ENCODE results near the gene STOML1. TPM values are rescaled to one million over a fixed set of nuclear protein-coding genes. Genes with fewer than 3 reads are reported as not detected.

Gene STOML1
- total and polyA plus RNA-seq, 2 experiments from 2014 or later: 2.3 to 2.4 TPM

DNA sequence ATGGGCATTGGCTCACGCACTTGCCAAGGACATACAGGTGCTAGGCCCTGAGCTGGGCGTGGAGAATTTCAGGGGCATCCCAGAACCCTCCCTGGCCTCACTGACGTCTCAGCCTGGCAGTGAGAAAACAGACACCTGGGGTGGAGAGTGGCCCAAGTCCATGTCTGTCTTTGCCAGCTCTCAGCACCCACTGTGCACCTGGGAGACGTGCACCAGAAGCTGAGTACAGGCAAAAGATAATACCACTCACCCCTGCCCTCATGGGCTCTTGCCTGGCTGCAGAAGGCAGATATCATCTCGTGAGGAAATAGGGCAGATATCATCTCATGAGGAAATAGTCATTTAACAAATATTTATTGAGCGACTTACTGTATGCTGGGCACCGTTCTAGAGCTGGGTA, 57.8 kb downstream of the STOML1 start:
- Histone ChIP-seq H3K9me2 (ENCODE audit: insufficient read depth) (no peaks in the 10 kb centered on the region), H3K36me3 (ENCODE audit: insufficient read depth) (no peaks in the 10 kb centered on the region), H3K27me3 (ENCODE audit: insufficient read depth) (no peaks in the 10 kb centered on the region), H3K4me2 (no peak overlapping the region), H4K20me1 (replicated peaks; ENCODE audit: insufficient read depth) (no peaks in the 10 kb centered on the region), H3K79me2 (replicated peaks; ENCODE audit: insufficient read depth) (no peaks in the 10 kb centered on the region), H2AFZ (no peak overlapping the region), H3F3A (replicated peaks; ENCODE audit: low read depth) (no peaks in the 10 kb centered on the region), H3K4me3 (no peak overlapping the region), H3K4me1 (ENCODE audit: insufficient read depth) (no peaks in the 10 kb centered on the region; the same call in 1 of the 2 replicates), H3K27ac (ENCODE audit: low read depth) (no peak overlapping the region)
- Mint-ChIP-seq H3K27ac (no peak overlapping the region), H3K9me3 (no peaks in the 10 kb centered on the region), H3K27me3 (ENCODE audit: insufficient read depth, low read depth, poor library complexity) (peaks cover 12% of the 10 kb centered on the region), H3K36me3 (ENCODE audit: low read depth) (no peaks in the 10 kb centered on the region), H3K4me3 (no peak overlapping the region), H3K4me1 (peaks cover 22% of the 10 kb centered on the region)
- no peak for DNase-seq (ENCODE audit: low spot score)
- no peak for TF ChIP-seq CREB1 (CRISPR knock-in tag; IDR thresholded peaks at IDR 0.05; ENCODE audit: low read depth)
- no peak for TF ChIP-seq STAT1 (IDR thresholded peaks at IDR 0.05; ENCODE audit: unreplicated experiment)
- TF ChIP-seq EZH2phosphoT487 (IDR thresholded peaks at IDR 0.05; ENCODE audit: unreplicated experiment): no peak
- TF ChIP-seq POLR2AphosphoS5 (IDR thresholded peaks at IDR 0.05; ENCODE audit: low read depth): no peak
- TF ChIP-seq ZNF114 (CRISPR knock-in tag; IDR thresholded peaks at IDR 0.05): no peak
- no peak for TF ChIP-seq EZH2 (IDR thresholded peaks at IDR 0.05; ENCODE audit: low read depth, unreplicated experiment)
- TF ChIP-seq, protein P1, sequence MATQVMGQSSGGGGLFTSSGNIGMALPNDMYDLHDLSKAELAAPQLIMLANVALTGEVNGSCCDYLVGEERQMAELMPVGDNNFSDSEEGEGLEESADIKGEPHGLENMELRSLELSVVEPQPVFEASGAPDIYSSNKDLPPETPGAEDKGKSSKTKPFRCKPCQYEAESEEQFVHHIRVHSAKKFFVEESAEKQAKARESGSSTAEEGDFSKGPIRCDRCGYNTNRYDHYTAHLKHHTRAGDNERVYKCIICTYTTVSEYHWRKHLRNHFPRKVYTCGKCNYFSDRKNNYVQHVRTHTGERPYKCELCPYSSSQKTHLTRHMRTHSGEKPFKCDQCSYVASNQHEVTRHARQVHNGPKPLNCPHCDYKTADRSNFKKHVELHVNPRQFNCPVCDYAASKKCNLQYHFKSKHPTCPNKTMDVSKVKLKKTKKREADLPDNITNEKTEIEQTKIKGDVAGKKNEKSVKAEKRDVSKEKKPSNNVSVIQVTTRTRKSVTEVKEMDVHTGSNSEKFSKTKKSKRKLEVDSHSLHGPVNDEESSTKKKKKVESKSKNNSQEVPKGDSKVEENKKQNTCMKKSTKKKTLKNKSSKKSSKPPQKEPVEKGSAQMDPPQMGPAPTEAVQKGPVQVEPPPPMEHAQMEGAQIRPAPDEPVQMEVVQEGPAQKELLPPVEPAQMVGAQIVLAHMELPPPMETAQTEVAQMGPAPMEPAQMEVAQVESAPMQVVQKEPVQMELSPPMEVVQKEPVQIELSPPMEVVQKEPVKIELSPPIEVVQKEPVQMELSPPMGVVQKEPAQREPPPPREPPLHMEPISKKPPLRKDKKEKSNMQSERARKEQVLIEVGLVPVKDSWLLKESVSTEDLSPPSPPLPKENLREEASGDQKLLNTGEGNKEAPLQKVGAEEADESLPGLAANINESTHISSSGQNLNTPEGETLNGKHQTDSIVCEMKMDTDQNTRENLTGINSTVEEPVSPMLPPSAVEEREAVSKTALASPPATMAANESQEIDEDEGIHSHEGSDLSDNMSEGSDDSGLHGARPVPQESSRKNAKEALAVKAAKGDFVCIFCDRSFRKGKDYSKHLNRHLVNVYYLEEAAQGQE (IDR thresholded peaks at IDR 0.05; ENCODE audit: unreplicated experiment): no peak
- TF ChIP-seq, protein P2, sequence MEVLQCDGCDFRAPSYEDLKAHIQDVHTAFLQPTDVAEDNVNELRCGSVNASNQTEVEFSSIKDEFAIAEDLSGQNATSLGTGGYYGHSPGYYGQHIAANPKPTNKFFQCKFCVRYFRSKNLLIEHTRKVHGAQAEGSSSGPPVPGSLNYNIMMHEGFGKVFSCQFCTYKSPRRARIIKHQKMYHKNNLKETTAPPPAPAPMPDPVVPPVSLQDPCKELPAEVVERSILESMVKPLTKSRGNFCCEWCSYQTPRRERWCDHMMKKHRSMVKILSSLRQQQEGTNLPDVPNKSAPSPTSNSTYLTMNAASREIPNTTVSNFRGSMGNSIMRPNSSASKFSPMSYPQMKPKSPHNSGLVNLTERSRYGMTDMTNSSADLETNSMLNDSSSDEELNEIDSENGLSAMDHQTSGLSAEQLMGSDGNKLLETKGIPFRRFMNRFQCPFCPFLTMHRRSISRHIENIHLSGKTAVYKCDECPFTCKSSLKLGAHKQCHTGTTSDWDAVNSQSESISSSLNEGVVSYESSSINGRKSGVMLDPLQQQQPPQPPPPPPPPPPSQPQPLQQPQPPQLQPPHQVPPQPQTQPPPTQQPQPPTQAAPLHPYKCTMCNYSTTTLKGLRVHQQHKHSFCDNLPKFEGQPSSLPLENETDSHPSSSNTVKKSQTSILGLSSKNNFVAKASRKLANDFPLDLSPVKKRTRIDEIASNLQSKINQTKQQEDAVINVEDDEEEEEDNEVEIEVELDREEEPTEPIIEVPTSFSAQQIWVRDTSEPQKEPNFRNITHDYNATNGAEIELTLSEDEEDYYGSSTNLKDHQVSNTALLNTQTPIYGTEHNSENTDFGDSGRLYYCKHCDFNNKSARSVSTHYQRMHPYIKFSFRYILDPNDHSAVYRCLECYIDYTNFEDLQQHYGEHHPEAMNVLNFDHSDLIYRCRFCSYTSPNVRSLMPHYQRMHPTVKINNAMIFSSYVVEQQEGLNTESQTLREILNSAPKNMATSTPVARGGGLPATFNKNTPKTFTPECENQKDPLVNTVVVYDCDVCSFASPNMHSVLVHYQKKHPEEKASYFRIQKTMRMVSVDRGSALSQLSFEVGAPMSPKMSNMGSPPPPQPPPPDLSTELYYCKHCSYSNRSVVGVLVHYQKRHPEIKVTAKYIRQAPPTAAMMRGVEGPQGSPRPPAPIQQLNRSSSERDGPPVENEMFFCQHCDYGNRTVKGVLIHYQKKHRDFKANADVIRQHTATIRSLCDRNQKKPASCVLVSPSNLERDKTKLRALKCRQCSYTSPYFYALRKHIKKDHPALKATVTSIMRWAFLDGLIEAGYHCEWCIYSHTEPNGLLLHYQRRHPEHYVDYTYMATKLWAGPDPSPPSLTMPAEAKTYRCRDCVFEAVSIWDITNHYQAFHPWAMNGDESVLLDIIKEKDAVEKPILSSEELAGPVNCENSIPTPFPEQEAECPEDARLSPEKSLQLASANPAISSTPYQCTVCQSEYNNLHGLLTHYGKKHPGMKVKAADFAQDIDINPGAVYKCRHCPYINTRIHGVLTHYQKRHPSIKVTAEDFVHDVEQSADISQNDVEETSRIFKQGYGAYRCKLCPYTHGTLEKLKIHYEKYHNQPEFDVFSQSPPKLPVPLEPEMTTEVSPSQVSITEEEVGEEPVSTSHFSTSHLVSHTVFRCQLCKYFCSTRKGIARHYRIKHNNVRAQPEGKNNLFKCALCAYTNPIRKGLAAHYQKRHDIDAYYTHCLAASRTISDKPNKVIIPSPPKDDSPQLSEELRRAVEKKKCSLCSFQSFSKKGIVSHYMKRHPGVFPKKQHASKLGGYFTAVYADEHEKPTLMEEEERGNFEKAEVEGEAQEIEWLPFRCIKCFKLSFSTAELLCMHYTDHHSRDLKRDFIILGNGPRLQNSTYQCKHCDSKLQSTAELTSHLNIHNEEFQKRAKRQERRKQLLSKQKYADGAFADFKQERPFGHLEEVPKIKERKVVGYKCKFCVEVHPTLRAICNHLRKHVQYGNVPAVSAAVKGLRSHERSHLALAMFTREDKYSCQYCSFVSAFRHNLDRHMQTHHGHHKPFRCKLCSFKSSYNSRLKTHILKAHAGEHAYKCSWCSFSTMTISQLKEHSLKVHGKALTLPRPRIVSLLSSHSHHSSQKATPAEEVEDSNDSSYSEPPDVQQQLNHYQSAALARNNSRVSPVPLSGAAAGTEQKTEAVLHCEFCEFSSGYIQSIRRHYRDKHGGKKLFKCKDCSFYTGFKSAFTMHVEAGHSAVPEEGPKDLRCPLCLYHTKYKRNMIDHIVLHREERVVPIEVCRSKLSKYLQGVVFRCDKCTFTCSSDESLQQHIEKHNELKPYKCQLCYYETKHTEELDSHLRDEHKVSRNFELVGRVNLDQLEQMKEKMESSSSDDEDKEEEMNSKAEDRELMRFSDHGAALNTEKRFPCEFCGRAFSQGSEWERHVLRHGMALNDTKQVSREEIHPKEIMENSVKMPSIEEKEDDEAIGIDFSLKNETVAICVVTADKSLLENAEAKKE (CRISPR knock-in tag; IDR thresholded peaks at IDR 0.05): no peak
- TF ChIP-seq NANOG (IDR thresholded peaks at IDR 0.05; ENCODE audit: borderline replicate concordance): no peak
- TF ChIP-seq, protein P3, sequence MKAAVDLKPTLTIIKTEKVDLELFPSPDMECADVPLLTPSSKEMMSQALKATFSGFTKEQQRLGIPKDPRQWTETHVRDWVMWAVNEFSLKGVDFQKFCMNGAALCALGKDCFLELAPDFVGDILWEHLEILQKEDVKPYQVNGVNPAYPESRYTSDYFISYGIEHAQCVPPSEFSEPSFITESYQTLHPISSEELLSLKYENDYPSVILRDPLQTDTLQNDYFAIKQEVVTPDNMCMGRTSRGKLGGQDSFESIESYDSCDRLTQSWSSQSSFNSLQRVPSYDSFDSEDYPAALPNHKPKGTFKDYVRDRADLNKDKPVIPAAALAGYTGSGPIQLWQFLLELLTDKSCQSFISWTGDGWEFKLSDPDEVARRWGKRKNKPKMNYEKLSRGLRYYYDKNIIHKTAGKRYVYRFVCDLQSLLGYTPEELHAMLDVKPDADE (IDR thresholded peaks at IDR 0.05): no peak
- no peak for TF ChIP-seq JUNB (IDR thresholded peaks at IDR 0.05; ENCODE audit: unreplicated experiment)
- TF ChIP-seq, protein P4, sequence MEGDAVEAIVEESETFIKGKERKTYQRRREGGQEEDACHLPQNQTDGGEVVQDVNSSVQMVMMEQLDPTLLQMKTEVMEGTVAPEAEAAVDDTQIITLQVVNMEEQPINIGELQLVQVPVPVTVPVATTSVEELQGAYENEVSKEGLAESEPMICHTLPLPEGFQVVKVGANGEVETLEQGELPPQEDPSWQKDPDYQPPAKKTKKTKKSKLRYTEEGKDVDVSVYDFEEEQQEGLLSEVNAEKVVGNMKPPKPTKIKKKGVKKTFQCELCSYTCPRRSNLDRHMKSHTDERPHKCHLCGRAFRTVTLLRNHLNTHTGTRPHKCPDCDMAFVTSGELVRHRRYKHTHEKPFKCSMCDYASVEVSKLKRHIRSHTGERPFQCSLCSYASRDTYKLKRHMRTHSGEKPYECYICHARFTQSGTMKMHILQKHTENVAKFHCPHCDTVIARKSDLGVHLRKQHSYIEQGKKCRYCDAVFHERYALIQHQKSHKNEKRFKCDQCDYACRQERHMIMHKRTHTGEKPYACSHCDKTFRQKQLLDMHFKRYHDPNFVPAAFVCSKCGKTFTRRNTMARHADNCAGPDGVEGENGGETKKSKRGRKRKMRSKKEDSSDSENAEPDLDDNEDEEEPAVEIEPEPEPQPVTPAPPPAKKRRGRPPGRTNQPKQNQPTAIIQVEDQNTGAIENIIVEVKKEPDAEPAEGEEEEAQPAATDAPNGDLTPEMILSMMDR (conservative IDR thresholded peaks at IDR 0.05; ENCODE audit: low read depth in 2 of 2): no peak
- TF ChIP-seq ZNF331 (CRISPR knock-in tag; IDR thresholded peaks at IDR 0.05; ENCODE audit: low read depth): no peak
- ATAC-seq: no peak
